MM.1S (cell line): ENCODE results near the gene C20orf173.

ENCODE experiments used
- EZH2 ChIP-seq: fragments of 300-600 bp; sonication (generic); optimal IDR thresholded peaks from 2 replicates; pipeline ENCODE3; 2017; ENCODE audit warnings: low read depth, mild to moderate bottlenecking, antibody characterized with exemption, low read length, mixed read lengths
- EZH2phosphoT487 ChIP-seq: fragments of 300-600 bp; sonication (generic); IDR thresholded peaks from 2 replicates; pipeline ENCODE4 v1.6.1; 2018; ENCODE audit warnings: antibody characterized with exemption, low read length
- TF ChIP-seq, protein P1 (sequence below): fragments of 300-600 bp; sonication (generic); IDR thresholded peaks from 2 replicates; pipeline ENCODE4 v1.5.1; 2016; ENCODE audit warnings: antibody characterized with exemption, low read length, mixed read lengths

DNA sequence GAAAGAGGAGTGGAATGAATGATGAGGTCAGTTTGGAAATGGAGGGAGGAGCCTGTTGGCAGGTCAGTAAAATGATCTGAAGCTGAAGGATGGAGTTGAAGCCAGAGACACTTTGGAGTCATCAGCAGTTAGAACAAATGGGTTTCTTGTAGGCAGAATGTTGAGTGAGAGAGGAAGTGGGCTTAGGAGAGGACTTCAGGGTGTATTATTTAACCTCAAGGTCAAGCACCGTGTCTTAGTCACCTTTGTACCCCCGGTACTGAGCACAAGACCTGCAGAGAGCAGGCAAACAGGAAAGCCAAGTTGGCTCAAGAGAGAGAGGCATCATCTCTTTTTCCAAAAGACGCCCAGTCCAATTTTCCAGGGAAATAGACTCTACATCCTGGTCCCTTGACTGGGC is 23.3 kb downstream of the C20orf173 start:
- TF ChIP-seq, protein P1, sequence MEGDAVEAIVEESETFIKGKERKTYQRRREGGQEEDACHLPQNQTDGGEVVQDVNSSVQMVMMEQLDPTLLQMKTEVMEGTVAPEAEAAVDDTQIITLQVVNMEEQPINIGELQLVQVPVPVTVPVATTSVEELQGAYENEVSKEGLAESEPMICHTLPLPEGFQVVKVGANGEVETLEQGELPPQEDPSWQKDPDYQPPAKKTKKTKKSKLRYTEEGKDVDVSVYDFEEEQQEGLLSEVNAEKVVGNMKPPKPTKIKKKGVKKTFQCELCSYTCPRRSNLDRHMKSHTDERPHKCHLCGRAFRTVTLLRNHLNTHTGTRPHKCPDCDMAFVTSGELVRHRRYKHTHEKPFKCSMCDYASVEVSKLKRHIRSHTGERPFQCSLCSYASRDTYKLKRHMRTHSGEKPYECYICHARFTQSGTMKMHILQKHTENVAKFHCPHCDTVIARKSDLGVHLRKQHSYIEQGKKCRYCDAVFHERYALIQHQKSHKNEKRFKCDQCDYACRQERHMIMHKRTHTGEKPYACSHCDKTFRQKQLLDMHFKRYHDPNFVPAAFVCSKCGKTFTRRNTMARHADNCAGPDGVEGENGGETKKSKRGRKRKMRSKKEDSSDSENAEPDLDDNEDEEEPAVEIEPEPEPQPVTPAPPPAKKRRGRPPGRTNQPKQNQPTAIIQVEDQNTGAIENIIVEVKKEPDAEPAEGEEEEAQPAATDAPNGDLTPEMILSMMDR, result no peak
- TF ChIP-seq EZH2 (no peak), EZH2phosphoT487 (no peak)
